Measurements from ENCODE around the gene KRTAP9-7.

Gene KRTAP9-7

GRCh38 chr17:41278176-41278955 is 2.9 kb downstream of the KRTAP9-7 start:
- no peak for DNase-seq

DNA sequence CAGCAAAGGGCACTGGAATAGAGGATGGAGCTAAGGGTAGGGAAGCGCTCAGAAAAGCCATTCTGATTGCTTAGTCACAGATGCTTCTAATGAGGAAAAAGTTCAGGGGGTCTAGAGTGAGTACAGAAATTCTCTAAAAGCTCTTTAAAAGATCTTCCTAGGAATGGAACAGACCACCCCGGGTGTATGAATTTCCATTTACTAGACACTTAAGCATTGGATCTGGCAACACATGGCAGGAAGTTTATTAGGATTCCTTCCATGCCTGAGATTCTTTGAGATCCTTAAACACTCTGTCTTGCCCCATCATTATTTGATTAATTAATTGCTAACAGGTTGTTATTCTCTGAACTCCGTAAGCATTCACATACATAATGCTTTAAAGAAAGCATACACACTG is 8.5 kb downstream of the KRTAP9-7 start:
- DNase-seq, result no peak

- DNase-seq, result peak; percentile 48
These were observed 9.0 kb downstream of the KRTAP9-7 start for GRCh38 chr17:41284546-41284945.

- DNase-seq, result peak; percentile 7
These were observed 11.6 kb downstream of the KRTAP9-7 start for GRCh38 chr17:41287050-41287449.

DNA sequence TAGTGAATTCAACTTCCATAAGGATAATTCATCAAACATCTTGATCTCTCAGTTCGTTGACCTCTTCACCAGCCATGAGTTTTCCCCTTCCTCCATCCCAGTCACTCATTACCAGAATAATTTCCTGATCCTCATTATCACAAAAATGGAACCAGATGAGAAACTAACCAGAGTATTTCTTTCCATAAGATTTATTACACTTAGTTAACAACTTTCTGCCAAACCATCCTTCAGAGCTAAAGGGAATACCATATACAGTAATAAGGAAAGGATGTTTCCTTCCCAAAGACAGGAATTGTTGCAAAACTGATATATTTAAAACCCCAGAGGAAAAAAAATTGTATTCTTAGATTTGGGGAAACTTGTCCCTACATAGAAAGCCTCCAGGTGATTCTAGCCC is 18.5 kb downstream of the KRTAP9-7 start:
- no peak for DNase-seq

DNA sequence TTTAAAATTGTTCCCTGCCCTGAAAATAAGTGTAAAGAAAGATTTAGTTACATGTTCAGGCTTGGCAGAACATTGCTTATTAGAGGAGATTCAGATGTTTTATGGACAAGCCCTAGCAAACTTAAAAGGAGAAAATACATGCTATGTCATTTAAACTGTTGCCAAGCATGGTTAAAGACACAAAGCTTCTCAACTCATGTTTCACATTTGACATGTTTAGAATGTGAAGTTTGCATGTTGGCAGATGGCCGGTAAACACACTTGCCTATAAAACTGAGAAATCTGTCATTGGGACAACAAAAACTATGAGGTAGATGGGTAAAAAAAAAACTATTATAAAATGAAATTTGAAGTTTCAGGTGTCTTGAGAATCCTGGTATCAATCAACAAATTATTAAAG is 21.3 kb downstream of the KRTAP9-7 start:
- DNase-seq, result no peak

GRCh38 chr17:41298458-41299135 is 23.1 kb downstream of the KRTAP9-7 start:
- no peak for DNase-seq

DNA sequence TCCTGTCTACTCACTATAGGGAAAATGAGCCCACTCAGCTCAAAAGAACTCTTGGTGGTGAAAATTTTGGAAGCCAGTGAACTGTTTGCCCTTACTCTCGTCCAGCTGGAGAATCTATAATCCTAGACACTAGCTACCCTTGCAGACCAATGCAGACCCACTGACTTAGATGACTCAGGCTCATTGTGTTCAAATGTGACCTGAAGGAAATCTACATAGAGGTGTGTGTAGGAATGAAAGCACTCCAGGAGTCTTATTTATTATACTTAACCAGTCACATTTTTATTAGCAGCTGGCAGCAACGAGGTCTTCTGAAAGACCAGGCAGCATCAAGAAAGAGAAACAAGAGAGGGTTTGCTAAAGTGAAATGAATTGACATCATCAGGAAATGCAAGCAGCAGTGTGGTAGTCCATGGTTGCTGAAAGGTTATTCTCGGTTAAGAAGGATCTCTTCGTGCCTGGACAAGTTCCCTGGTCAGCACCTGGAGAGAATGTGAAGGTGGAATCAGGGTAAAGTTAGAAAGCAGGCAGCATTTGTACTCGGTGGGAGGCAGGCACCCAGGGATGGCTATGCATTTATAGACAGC is 25.8 kb downstream of the KRTAP9-7 start:
- no peak for DNase-seq

DNA sequence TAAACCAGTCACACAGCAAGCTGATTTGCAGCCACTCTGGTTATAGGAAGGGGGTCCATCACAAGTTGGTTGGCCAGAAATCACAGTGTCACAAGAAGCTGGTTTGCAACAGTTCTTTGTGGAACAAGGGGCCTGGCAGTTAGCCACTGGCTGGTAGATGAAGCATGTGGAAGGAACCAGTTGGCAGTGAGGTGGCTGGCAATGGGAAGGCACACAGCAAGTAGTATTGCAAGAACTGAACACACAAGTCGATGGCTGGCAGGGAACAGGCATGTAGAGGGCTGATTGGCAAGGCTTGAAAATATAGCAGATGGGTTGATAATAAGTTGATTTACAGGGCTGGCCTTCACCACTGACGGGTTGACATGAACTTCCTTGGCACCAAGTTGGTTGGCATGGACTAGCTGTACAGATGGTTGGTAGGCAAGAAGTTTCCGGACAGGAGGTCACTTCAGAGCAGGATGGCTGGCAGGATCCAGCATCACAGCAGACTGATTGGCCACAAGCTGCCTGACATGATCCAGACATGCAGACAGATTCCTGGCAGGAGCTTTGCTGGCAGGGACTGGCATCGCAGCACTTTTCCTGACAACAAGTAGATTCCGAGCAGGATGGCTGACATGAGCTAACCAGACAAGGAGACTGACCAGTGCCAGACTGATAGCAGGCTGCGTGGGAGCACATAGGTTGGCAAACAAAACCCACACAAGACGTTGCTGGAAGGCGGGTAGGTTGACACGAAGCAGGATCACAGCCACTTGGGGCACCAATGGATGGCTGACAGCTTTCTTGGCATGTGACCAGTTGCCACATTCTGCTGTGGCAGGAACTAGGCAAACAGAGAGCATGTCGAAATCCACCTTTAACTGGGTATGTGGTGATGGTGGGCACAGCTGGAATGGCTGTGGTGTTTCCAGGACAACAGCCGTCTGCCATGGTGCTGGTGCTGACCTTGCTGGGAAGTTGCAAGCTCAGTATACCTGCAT is 26.7 kb downstream of the KRTAP9-7 start, which contains the start of gene KRTAP29-1:
KRTAP29-1 (minus strand) TSS at position 936 of the 986 bp plus-strand sequence; CDS start at position 936, 0 bp downstream.
- no peak for DNase-seq

DNA sequence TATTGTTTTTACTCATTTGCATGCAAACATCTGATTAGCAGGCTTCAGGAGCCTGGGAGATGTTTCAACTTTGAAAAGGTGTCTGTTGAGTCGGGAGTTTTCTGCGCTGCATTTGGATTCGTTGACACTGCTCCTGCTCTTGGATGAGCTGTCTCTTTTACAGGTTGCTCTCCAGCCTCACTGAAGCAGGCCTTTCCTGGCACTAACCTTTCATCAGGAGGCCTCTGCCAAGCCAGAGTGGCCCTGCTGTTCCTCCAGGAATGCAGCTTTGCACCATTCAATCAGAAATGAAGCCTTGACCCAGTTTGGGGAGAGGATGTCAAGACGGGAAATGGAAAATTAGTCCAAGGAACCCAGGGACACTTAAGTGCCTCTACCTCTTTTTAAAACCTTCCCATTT is 27.5 kb downstream of the KRTAP9-7 start:
- no peak for DNase-seq

DNA sequence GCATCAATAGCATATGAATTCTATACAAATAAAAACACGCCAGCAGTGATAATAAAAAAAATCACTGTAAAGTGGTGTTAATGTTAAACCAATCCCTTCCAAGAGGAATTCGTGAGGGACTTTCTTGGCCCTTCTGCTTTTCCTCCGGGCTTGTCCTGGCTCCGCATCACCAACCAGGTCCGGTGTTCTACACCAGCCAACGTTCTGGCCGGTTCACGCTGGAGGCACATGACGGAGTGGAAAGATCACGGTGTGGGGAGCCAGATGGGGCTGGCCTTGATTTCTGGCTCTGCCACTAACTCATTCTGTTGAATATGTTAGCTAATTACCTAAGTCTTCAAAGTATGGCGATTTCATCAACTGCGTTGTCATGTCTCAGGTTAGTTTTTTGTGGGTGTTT is 28.6 kb downstream of the KRTAP9-7 start:
- no peak for DNase-seq

GRCh38 chr17:41307647-41308046 is 32.1 kb downstream of the KRTAP9-7 start:
- peak; percentile 18 for DNase-seq

DNA sequence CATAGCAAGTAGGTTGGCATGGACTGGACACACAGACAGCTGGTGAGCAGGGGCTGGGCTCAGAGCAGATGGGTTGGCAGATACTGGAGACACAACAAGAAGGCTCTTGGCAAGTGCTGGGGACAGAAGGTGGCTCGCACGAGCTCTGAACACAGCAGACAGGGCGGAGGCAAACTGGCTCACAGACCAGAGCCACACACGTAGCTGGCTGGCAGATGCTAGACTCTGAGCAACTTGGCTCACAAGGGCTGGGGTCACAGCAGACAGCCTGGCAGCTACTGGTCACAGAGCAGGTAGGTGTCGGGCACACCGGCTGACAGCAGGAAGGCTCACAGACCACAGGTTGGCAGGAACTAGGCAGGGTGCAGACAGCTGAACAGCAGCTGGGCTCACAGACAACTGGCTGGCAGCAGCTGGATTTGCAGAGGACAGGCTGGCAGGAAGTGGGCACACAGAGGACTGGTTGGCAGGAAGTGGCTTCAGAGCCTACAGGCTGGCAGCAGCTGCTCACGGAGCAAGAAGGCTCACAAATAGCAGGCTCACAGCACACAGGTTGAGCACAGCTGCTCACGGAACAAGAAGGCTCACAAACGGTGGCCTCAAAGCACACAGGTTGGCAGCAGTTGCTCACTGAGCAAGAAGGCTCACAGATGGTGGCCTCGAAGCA is 32.9 kb downstream of the KRTAP9-7 start:
- no peak for DNase-seq

- DNase-seq, result no peak
These were observed 33.4 kb downstream of the KRTAP9-7 start, which contains the start of gene KRTAP16-1 for GRCh38 chr17:41308918-41309359. TSS of gene KRTAP16-1 (minus strand) at chr17:41309309. CDS start at chr17:41309253, 56 bp downstream.

GRCh38 chr17:41311111-41311510 is 35.6 kb downstream of the KRTAP9-7 start:
- no peak for DNase-seq

DNA sequence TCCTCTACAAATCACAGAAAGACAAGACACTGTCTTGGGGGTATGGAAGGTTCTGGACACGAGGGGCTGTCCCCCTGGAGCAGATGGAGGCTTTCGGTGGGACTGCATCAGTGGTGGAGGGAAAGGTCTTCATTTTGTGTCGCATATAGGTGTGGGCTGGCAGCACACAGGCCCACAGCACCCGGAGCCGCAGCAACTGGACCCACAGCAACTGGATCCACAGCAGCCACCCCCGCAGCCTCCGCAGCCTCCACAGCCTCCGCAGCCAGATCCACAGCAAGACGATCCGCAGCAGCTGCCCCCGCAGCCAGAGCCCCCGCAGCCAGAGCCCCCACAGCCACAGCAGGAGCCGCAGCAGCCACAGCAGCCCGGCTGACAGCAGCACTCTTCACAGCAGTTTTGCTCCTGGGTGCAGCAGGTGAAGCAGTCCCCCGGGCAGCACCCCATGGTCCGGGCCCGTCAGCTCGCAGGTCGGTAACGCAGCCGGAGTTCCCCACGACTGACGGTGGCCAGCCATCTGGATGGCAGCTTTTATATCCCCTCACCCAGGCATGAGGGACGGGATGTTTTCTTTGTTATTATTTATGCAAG is 39.8 kb downstream of the KRTAP9-7 start, which contains the start of gene KRTAP17-1:
KRTAP17-1 (minus strand) TSS at position 507 of the 591 bp plus-strand sequence; CDS start at position 447, 60 bp downstream.
- no peak for DNase-seq

GRCh38 chr17:41315814-41316445 is 40.4 kb downstream of the KRTAP9-7 start:
- no peak for DNase-seq

DNA sequence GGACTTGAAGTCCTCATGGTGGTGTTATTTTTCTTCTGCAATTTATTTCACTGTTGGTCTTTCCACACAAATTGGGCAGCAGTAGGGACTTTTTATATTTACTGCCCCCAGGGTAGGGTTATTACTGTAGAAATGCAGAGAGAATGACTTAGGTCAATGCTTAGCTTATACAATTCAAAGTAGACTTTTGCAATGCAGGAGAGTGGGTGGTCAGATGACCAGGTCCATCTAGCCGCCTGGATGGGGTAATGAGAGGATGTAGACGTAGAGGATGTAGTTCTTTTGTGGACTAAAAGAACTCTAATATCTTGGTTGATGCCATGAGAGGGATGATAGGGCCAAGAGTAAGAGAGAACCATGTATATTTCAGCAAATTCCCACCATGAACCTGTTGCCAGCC is 42.7 kb downstream of the KRTAP9-7 start:
- DNase-seq, result peak; percentile 38

DNA sequence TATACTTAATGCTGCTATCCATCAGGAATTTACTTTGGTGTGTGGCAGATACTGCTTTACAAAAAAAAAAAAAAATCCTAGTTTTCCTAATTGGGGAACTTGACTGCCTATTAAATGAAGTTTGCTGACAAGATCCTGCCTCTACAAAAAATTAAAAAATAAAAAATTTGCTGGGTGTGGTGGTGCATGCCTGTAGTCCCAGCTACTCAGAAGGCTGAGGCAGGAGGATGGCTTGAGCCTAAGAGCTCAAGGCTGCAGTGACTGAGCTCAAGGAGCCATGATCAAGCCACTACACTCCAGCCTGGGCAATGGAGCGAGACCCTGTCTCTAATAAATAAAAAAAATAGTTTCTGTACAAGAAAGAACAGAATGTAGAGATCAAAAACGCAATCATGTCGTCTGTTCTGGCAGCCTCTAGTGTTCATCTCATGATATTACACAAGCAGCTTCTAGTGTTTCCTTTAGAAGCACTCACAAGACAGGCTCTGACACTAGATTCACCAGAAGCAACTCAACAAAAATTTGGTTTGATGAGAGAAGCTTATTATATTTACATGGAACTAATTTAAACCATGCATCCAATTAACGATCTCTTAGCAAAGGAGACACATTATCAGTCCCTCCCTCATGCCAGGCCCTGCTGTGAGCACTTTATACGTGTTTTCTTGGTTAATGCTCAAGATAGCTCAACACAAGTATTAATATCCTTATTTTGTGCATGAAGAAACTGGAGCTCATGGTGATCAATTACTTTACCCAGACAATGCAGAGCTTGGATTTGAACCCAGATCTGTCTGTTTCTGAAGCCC is 46.8 kb downstream of the KRTAP9-7 start:
- peak; percentile 39 for DNase-seq

Data from inflammatory macrophage treated with lipopolysaccharide for 4 hours (primary cell).